ENCODE data around the gene NARF.
"Not testable (repeated sequence)": the region's sequence is repeated elsewhere in the genome, so short reads cannot be mapped to it uniquely, and the experiment has no call there.

- TF ChIP-seq CTCF, POLR2A (IDR thresholded peaks at IDR 0.05): not testable (repeated sequence)
Measured at GRCh38 chr17:82459936-82460335, 1.4 kb downstream of the NARF start.
